Astrocyte (in vitro differentiated cells and primary cell): ENCODE data around the gene SNAI1. TPM values are rescaled to one million over a fixed set of nuclear protein-coding genes. Genes with fewer than 3 reads are reported as not detected.
A peak's percentile ranks its signal among the peaks of the same experiment; 100 is the strongest.

Experiments
- DNase-seq: peaks from one replicate; pipeline ENCODE4 v3.0.0-alpha.2; 2010; ENCODE audit warnings: low read depth
- FAIRE-seq: peaks from 2 replicates; lab custom pipeline; 2011; peaks lifted over from hg19 to GRCh38; lab: Jason Lieb, UNC
- H2AFZ ChIP-seq: 2 replicates; pipeline ENCODE4 v1.6.0; 2012; ENCODE audit warnings: low read depth, low read length, inconsistent platforms
- H3K27ac ChIP-seq: 2 replicates; pipeline ENCODE4 v1.5.1; 2011; ENCODE audit warnings: low read depth, low read length, inconsistent platforms
- H3K27me3 ChIP-seq: 2 replicates; pipeline ENCODE4 v1.6.0; 2011; ENCODE audit warnings: low read length, inconsistent platforms; ENCODE audit not compliant: insufficient read depth
- H3K36me3 ChIP-seq: 2 replicates; pipeline ENCODE4 v1.5.1; 2011; ENCODE audit warnings: low read length, inconsistent platforms; ENCODE audit not compliant: insufficient read depth
- H3K4me1 ChIP-seq: 2 replicates; pipeline ENCODE4 v1.5.1; 2011; ENCODE audit warnings: low read length, inconsistent platforms; ENCODE audit not compliant: insufficient read depth
- H3K4me2 ChIP-seq: 2 replicates; pipeline ENCODE4 v1.6.0; 2012; ENCODE audit warnings: low read length, inconsistent platforms
- H3K4me3 ChIP-seq: 2 replicates; pipeline ENCODE4 v1.5.1; 2011; ENCODE audit warnings: low read depth, mild to moderate bottlenecking, low read length, inconsistent platforms; ENCODE audit not compliant: insufficient read depth
- H3K79me2 ChIP-seq: 2 replicates; pipeline ENCODE4 v1.6.0; 2012; ENCODE audit warnings: mild to moderate bottlenecking, low read length, inconsistent platforms; ENCODE audit not compliant: insufficient read depth
- H3K9ac ChIP-seq: 2 replicates; pipeline ENCODE4 v1.6.0; 2012; ENCODE audit warnings: mild to moderate bottlenecking, low read length, inconsistent platforms
- H3K9me3 ChIP-seq: 2 replicates; pipeline ENCODE4 v1.5.1; 2012; ENCODE audit warnings: low read depth, mild to moderate bottlenecking, low read length, inconsistent platforms; ENCODE audit not compliant: insufficient read depth
- H4K20me1 ChIP-seq: 2 replicates; pipeline ENCODE4 v1.6.0; 2012; ENCODE audit warnings: low read length, inconsistent platforms; ENCODE audit not compliant: insufficient read depth
- H3K27ac Mint-ChIP-seq: one replicate; pipeline ENCODE4 v1.8.0; 2021; ENCODE audit warnings: mild to moderate bottlenecking, mixed read lengths; ENCODE audit not compliant: unreplicated experiment
- H3K27me3 Mint-ChIP-seq: one replicate; pipeline ENCODE4 v1.8.0; 2021; ENCODE audit warnings: low read depth, mixed read lengths; ENCODE audit not compliant: unreplicated experiment
- H3K36me3 Mint-ChIP-seq: one replicate; pipeline ENCODE4 v1.8.0; 2021; ENCODE audit warnings: low read depth, mixed read lengths; ENCODE audit not compliant: unreplicated experiment
- H3K4me1 Mint-ChIP-seq: one replicate; pipeline ENCODE4 v1.8.0; 2021; ENCODE audit warnings: low read depth, mixed read lengths; ENCODE audit not compliant: unreplicated experiment
- H3K4me3 Mint-ChIP-seq: one replicate; pipeline ENCODE4 v1.8.0; 2021; ENCODE audit warnings: mild to moderate bottlenecking, moderate library complexity, mixed read lengths; ENCODE audit not compliant: unreplicated experiment
- H3K9me3 Mint-ChIP-seq: one replicate; pipeline ENCODE4 v1.8.0; 2021; ENCODE audit warnings: mild to moderate bottlenecking, mixed read lengths; ENCODE audit not compliant: unreplicated experiment
- EZH2 ChIP-seq: IDR thresholded peaks from 2 replicates; pipeline ENCODE4 v1.6.1; 2012; ENCODE audit warnings: mild to moderate bottlenecking, low read length, inconsistent platforms; ENCODE audit not compliant: insufficient read depth
- total RNA-seq: library from RNA; stranded (reverse); gene quantifications from 2 replicates; pipeline ENCODE4 v1.2.1, GENCODE V29; 2021
- TF ChIP-seq, protein P1 (sequence below): IDR thresholded peaks from 2 replicates; pipeline ENCODE4 v1.5.1; 2011; ENCODE audit warnings: low read depth, mild to moderate bottlenecking, inconsistent platforms, low read length, moderate library complexity; ENCODE audit not compliant: insufficient read depth

SNAI1 gene
- total RNA-seq, 1 donor from 2014 or later: 9.1 TPM

DNA sequence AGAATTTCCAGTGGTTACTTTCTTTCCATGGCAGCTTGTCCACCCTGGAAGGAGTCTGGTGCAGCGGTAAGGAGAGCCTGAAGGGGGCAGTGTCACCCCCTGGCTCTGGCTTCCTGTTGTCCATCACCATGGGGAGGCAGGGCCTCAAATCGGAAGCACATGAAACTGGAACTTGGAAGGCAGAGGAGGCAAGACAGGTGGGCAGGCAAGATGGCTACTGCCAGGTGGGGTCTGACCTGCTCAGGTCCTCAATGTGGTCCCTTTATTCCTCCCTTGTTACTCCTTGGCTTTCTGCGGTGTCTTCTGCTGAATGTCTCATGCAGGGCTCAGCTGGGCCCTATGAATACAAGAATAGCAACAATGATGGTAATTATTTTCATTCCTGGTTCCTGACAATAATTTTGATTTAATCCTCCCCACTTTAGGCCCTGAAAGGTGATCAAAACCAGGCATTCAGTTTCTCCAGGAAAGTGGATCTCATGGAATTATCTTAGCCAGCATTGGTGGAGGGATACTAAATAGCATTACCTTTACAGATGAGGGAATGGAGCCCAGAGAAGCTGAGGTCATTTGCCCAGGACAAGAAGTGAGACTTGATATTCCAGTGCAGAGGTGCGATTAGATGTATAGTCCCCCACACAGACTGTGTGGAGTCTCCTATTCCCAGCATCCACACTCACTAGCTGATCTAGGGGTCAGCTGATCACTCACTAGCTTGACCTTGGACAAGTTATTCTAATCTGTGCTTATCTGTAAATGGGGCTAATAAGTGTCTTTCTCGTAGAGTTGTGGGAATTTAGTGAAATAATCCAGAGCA, 17.6 kb upstream of the SNAI1 start:
- TF ChIP-seq EZH2: no peak
- TF ChIP-seq, protein P1, sequence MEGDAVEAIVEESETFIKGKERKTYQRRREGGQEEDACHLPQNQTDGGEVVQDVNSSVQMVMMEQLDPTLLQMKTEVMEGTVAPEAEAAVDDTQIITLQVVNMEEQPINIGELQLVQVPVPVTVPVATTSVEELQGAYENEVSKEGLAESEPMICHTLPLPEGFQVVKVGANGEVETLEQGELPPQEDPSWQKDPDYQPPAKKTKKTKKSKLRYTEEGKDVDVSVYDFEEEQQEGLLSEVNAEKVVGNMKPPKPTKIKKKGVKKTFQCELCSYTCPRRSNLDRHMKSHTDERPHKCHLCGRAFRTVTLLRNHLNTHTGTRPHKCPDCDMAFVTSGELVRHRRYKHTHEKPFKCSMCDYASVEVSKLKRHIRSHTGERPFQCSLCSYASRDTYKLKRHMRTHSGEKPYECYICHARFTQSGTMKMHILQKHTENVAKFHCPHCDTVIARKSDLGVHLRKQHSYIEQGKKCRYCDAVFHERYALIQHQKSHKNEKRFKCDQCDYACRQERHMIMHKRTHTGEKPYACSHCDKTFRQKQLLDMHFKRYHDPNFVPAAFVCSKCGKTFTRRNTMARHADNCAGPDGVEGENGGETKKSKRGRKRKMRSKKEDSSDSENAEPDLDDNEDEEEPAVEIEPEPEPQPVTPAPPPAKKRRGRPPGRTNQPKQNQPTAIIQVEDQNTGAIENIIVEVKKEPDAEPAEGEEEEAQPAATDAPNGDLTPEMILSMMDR: peak; percentile 55
- no peak overlapping the region for H3K27ac Mint-ChIP-seq
- Histone ChIP-seq H3K79me2 (no peaks in the 10 kb centered on the region), H3K4me2 (no peak overlapping the region), H3K36me3 (no peaks in the 10 kb centered on the region), H3K9me3 (no peaks in the 10 kb centered on the region), H3K27ac (no peak overlapping the region), H3K4me1 (peaks cover 10% of the 10 kb centered on the region), H3K27me3 (no peaks in the 10 kb centered on the region), H4K20me1 (peaks cover 4% of the 10 kb centered on the region), H2AFZ (no peak overlapping the region), H3K4me3 (no peak overlapping the region), H3K9ac (no peak overlapping the region)
- H3K27me3 Mint-ChIP-seq: no peaks in the 10 kb centered on the region
- DNase-seq (no peak), FAIRE-seq (no peak)
- no peak overlapping the region for H3K4me3 Mint-ChIP-seq
- H3K4me1 Mint-ChIP-seq: peaks cover 8% of the 10 kb centered on the region
- H3K9me3 Mint-ChIP-seq: no peaks in the 10 kb centered on the region
- peaks cover 5% of the 10 kb centered on the region for H3K36me3 Mint-ChIP-seq

- Histone ChIP-seq H3K27me3 (no peaks in the 10 kb centered on the region), H4K20me1 (peaks cover 4% of the 10 kb centered on the region), H3K4me3 (no peak overlapping the region), H3K9ac (no peak overlapping the region), H3K4me2 (no peak overlapping the region), H2AFZ (no peak overlapping the region), H3K27ac (no peak overlapping the region), H3K9me3 (no peaks in the 10 kb centered on the region), H3K4me1 (peaks cover 10% of the 10 kb centered on the region), H3K36me3 (no peaks in the 10 kb centered on the region), H3K79me2 (no peaks in the 10 kb centered on the region)
- FAIRE-seq: no peak
- Mint-ChIP-seq H3K36me3 (peaks cover 5% of the 10 kb centered on the region), H3K27ac (no peak overlapping the region), H3K27me3 (peaks cover under 1% of the 10 kb centered on the region), H3K4me1 (peaks cover 8% of the 10 kb centered on the region), H3K9me3 (no peaks in the 10 kb centered on the region), H3K4me3 (no peak overlapping the region)
- DNase-seq: no peak
- no peak for TF ChIP-seq EZH2
- TF ChIP-seq, protein P1: no peak
Measured at GRCh38 chr20:49965781-49966305, 16.9 kb upstream of the SNAI1 start.

DNA sequence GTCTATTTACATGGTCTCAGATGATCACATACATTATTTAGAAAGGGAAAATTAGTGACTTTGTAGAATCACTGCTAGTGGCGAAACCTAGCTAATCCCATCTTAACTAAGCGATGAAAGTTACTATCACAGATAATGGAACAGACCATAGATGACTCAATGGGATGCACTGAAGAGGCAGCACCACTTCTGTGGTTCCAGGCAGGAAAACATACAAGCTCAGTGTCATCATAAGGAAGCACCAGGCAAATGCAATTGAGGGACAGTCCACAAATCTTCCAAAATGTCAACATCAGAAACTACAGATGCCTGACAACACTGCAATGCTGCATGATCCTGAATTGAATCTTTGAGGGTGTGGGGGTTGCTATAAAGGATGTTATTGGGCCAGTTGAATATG, 15.9 kb upstream of the SNAI1 start:
- Histone ChIP-seq H3K4me3 (no peak overlapping the region), H3K79me2 (no peaks in the 10 kb centered on the region), H3K27ac (no peak overlapping the region), H3K4me2 (no peak overlapping the region), H3K36me3 (no peaks in the 10 kb centered on the region), H3K9me3 (no peaks in the 10 kb centered on the region), H4K20me1 (peaks cover 4% of the 10 kb centered on the region), H3K27me3 (no peaks in the 10 kb centered on the region), H2AFZ (no peak overlapping the region), H3K9ac (no peak overlapping the region), H3K4me1 (peaks cover 10% of the 10 kb centered on the region)
- no peak overlapping the region for H3K4me3 Mint-ChIP-seq
- no peaks in the 10 kb centered on the region for H3K9me3 Mint-ChIP-seq
- FAIRE-seq: no peak
- no peak for DNase-seq
- H3K4me1 Mint-ChIP-seq: peaks cover 8% of the 10 kb centered on the region
- H3K27ac Mint-ChIP-seq: no peak overlapping the region
- H3K36me3 Mint-ChIP-seq: peaks cover 2% of the 10 kb centered on the region
- TF ChIP-seq, protein P1: no peak
- TF ChIP-seq EZH2: no peak
- H3K27me3 Mint-ChIP-seq: peaks cover 2% of the 10 kb centered on the region
